GM12865 (cell line): ENCODE measurements around the gene RBKS.
"Not testable (repeated sequence)": the region's sequence is repeated elsewhere in the genome, so short reads cannot be mapped to it uniquely, and the experiment has no call there.

Source experiments
- DNase-seq: peaks from one replicate; pipeline ENCODE4 v3.0.0; 2010; ENCODE audit warnings: low read depth
- H3K4me3 ChIP-seq: 2 replicates; pipeline ENCODE4 v1.5.1; 2011; ENCODE audit warnings: mild to moderate bottlenecking, low read depth, low read length, control low read depth
- TF ChIP-seq, protein P1 (sequence below): IDR thresholded peaks from 2 replicates; pipeline ENCODE4 v1.5.1; 2011; ENCODE audit warnings: low read length, control low read depth, low read depth, inconsistent platforms; ENCODE audit not compliant: insufficient read depth; ENCODE audit errors: missing control alignments

The RBKS gene

DNA sequence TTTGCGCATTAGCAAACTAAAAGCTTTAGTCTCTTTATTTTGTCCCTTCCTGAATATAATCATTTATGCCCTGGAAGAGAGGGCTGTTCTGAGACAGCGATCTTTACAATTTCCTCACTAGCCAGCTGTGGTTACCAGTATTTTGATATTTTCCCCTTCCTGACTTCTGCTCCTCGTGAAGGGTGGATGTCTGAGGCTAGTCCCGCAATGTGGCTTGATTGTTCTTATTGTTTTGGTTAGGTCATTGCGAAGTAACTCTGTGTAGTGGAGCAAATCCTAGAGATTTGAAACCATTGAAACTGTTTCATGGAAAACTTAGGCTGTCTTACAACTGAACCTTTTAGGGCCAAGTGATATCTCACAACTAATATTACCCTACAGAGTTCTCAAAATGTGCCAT is 116.2 kb downstream of the RBKS start:
- no peak overlapping the region for H3K4me3 ChIP-seq
- TF ChIP-seq, protein P1, sequence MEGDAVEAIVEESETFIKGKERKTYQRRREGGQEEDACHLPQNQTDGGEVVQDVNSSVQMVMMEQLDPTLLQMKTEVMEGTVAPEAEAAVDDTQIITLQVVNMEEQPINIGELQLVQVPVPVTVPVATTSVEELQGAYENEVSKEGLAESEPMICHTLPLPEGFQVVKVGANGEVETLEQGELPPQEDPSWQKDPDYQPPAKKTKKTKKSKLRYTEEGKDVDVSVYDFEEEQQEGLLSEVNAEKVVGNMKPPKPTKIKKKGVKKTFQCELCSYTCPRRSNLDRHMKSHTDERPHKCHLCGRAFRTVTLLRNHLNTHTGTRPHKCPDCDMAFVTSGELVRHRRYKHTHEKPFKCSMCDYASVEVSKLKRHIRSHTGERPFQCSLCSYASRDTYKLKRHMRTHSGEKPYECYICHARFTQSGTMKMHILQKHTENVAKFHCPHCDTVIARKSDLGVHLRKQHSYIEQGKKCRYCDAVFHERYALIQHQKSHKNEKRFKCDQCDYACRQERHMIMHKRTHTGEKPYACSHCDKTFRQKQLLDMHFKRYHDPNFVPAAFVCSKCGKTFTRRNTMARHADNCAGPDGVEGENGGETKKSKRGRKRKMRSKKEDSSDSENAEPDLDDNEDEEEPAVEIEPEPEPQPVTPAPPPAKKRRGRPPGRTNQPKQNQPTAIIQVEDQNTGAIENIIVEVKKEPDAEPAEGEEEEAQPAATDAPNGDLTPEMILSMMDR, result no peak
- no peak for DNase-seq

DNA sequence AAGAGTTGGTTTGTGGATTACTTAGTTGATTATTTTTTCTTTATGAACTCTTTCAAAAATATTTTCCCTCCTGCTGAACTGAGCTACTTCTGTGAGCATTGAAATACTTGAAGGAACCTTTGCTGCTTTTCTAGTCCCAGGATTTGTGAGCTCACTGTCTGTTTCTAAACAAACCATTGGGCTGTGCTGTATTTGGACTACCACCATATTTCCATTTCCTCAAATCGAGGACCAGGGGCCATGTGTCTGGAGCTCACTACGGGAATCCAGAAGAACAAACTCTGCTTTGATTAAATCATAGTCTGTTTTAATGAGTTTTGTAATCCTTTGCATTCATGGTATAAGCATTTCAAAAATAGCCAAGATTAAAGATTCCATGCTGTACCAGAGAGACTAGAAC is 117.4 kb downstream of the RBKS start:
- peak overlapping the region; percentile 94 for H3K4me3 ChIP-seq
- DNase-seq, result no peak
- TF ChIP-seq, protein P1, result no peak

DNA sequence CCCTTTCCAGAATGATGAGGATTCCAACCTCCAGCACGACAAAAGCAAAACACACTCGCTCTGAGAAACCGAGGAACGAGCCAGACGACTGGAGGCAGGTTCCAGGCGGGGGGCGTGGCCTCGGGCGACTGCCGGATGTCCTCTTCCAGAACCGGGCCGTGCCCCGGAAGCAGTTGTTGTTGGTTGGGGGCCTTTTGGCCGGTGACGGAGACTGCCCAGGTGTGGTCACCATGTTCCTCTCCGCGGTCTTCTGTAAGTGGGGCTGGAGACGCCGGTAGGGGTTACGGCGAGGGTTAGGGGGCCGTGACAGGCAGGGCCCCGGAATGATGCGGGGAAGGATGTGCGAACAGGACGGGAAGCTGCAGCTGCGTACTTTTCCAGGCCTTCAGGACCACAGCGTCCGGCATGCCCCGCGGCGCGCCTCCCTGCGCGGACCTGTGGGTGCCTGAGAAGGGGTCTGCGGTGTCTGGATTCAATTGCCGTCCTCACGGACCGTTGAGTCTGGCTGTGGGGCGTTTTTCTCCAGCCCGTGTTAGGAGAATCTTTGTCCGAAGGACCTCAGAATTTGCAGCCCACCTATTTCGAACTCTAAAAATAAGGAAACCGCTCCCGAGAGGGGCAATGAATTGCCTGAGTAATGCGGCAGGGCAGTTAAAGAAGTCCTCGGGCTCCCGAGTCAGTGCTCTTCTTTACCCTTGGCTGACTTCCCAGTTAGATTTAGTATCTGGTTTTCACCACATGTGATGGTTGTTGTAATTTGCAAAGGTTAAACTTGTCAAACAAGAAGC is 118.4 kb downstream of the RBKS start, which contains the start of gene MRPL33:
Gene MRPL33, plus strand, starts transcription at position 172 of the 788 bp plus-strand sequence. Its CDS starts 59 bp downstream, at position 231.
- peak; percentile 92 for DNase-seq
- TF ChIP-seq, protein P1, result no peak
- peak within 1 kb of the TSS; percentile 94 for H3K4me3 ChIP-seq

DNA sequence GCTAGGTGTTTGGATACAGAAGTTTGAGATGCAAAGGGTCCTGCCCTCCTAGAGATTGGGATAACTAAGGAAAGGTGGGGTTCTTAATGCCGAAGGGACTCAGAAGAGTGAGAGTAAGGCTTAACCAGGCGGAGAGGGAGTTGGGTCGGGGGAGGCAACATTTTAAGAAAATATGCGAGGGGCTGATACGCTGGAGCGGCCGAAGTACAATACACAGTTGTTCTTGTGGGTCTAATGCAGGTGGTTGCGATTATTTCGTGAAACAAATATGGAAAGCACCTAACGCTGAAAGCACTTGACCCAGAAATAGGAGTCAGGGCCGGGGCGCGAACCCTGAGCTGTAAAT is 119.0 kb downstream of the RBKS start:
- no peak for DNase-seq
- TF ChIP-seq, protein P1, result no peak
- peak overlapping the region; percentile 94 for H3K4me3 ChIP-seq

DNA sequence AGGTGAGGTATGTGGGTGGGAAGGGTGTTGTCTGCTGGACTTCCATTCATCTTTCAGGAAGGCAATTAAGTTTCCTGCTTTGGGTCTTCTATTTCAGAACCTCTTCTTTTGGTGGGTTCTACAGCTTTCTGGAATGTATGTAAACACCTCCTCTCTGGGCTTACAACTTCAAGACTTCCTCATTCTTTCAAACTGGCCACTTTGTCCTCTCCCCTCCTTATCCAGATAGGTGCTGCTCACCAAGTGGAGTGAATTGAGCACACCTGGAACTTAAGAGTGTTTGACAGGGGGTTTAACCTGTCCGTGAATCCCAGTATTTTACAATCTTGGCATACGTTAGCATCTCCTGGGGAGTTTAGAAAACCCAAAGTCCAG is 123.9 kb downstream of the RBKS start:
- H3K4me3 ChIP-seq, result peak overlapping the region; percentile 59
- TF ChIP-seq, protein P1, result no peak
- no peak for DNase-seq

DNA sequence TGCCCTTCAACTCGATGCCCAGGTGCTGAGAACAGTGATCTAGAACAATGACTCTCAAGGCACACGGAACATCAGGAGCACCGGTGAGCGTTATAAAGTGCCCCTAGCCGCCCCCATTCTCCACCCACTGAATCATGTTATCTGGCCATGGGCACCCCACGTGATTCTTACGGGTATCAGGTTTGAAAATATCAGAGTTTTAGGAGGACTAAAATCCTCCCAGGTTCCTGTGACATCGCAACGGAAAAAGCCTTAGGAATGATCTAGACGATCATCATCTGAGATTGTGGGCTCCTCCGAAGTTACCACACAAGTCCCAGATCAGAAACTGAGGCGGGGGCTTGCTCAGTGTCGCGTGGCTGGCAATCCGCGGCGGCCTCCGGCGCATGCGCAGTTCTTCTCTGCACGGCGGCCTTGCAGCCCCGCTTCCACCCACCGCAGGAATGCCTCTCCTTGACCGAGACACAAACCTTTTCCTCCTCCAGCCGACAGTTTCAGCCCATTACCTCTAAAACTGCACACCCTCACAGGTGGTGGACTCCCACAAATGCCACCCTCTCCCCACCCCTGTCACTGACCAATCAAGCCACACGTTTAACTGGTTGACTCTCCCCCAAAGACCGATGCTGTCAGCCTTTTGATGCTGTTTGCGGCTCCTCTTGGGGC is 124.4 kb downstream of the RBKS start:
- DNase-seq, result peak; percentile 76
- TF ChIP-seq, protein P1, result no peak

DNA sequence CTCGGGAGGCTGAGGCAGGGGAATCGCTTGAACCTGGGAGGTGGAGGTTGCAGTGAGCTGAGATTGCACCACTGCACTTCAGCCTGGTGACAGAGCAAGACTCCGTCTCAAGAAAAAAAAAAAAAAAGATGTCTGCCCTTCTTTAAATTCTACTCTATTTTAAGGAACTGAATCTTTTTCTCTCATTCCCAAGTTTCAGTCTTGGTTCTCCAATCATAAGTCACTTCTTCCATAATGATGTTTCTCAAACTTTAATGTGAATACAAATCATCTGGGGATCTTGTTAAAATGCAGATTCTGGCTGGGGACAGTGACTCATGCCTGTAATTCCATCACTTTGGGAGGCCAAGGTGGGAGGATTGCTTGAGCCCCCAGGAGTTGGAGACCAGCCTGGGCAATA is 125.7 kb downstream of the RBKS start:
- not testable (repeated sequence) for DNase-seq

More for the DNA sequence above, 124.4 kb downstream of the RBKS start:
- peak overlapping the region; percentile 59 for H3K4me3 ChIP-seq

More for the DNA sequence above, 125.7 kb downstream of the RBKS start:
- not testable (repeated sequence) for H3K4me3 ChIP-seq
